Stimulated activated effector memory CD8-positive, alpha-beta T cell treated with anti-CD3 and anti-CD28 coated beads, Interleukin-12 subunit alpha, Interleukin-12 subunit beta, amount 100 ng/mL, for 72 hours (primary cell): ENCODE results near the gene COL23A1.
A peak's percentile ranks its signal among the peaks of the same experiment; 100 is the strongest.
"Not testable (repeated sequence)": the region's sequence is repeated elsewhere in the genome, so short reads cannot be mapped to it uniquely, and the experiment has no call there.

ENCODE experiments used
- ATAC-seq: fragments of 150-1000 bp; cut with Tn5 transposase; 2 replicates; pipeline ENCODE4 v1.10.0; 2021
- DNase-seq, 2 donors: peaks; one replicate each; pipeline ENCODE4 v3.0.0; 2021 to 2022; ENCODE audit warnings: low spot score in 2 of 2
- H3K27ac Mint-ChIP-seq: one replicate; pipeline ENCODE4 v1.8.0; 2022; ENCODE audit warnings: mild to moderate bottlenecking, mixed read lengths
- H3K36me3 Mint-ChIP-seq: one replicate; pipeline ENCODE4 v1.8.0; 2022; ENCODE audit warnings: mild to moderate bottlenecking, mixed read lengths
- H3K4me1 Mint-ChIP-seq: one replicate; pipeline ENCODE4 v1.8.0; 2022; ENCODE audit warnings: mixed read lengths
- H3K4me3 Mint-ChIP-seq: one replicate; pipeline ENCODE4 v1.8.0; 2022; ENCODE audit warnings: mild to moderate bottlenecking, mixed read lengths
- H3K9me3 Mint-ChIP-seq: one replicate; pipeline ENCODE4 v1.8.0; 2022; ENCODE audit warnings: mixed read lengths

Gene COL23A1

GRCh38 chr5:178492278-178492677, 97.9 kb downstream of the COL23A1 start:
- no peak for ATAC-seq
- Mint-ChIP-seq H3K36me3 (no peaks in the 10 kb centered on the region), H3K4me3 (no peak overlapping the region), H3K4me1 (no peaks in the 10 kb centered on the region), H3K9me3 (no peaks in the 10 kb centered on the region), H3K27ac (no peak overlapping the region)
- no peak for DNase-seq

GRCh38 chr5:178490935-178491652, 99.1 kb downstream of the COL23A1 start:
- no peak overlapping the region for H3K27ac Mint-ChIP-seq
- H3K9me3 Mint-ChIP-seq, result no peaks in the 10 kb centered on the region
- H3K4me3 Mint-ChIP-seq, result no peak overlapping the region
- no peaks in the 10 kb centered on the region for H3K4me1 Mint-ChIP-seq
- H3K36me3 Mint-ChIP-seq, result no peaks in the 10 kb centered on the region
- no peak for ATAC-seq
- DNase-seq, result no peak

- Mint-ChIP-seq H3K27ac (no peak overlapping the region), H3K9me3 (no peaks in the 10 kb centered on the region), H3K4me3 (no peak overlapping the region), H3K4me1 (no peaks in the 10 kb centered on the region), H3K36me3 (no peaks in the 10 kb centered on the region)
- ATAC-seq (no peak), DNase-seq (no peak)
Observed at GRCh38 chr5:178489271-178489976, 100.8 kb downstream of the COL23A1 start.

- peaks cover 2% of the 10 kb centered on the region for H3K4me1 Mint-ChIP-seq
- no peak overlapping the region for H3K4me3 Mint-ChIP-seq
- ATAC-seq (no peak), DNase-seq (no peak)
- H3K27ac Mint-ChIP-seq, result no peak overlapping the region
- no peaks in the 10 kb centered on the region for H3K9me3 Mint-ChIP-seq
- H3K36me3 Mint-ChIP-seq, result no peaks in the 10 kb centered on the region
Observed at GRCh38 chr5:178488696-178489095, 101.5 kb downstream of the COL23A1 start.

GRCh38 chr5:178487911-178488600, 102.1 kb downstream of the COL23A1 start:
- H3K36me3 Mint-ChIP-seq, result no peaks in the 10 kb centered on the region
- DNase-seq (no peak), ATAC-seq (no peak)
- peaks cover 6% of the 10 kb centered on the region for H3K4me1 Mint-ChIP-seq
- no peaks in the 10 kb centered on the region for H3K9me3 Mint-ChIP-seq
- H3K4me3 Mint-ChIP-seq, result no peak overlapping the region
- no peak overlapping the region for H3K27ac Mint-ChIP-seq

- H3K36me3 Mint-ChIP-seq, DNase-seq, H3K4me1 Mint-ChIP-seq, H3K9me3 Mint-ChIP-seq, H3K27ac Mint-ChIP-seq, ATAC-seq, H3K4me3 Mint-ChIP-seq: not testable (repeated sequence)
Observed at GRCh38 chr5:178486878-178487512, 103.2 kb downstream of the COL23A1 start.

- no peak overlapping the region for H3K4me3 Mint-ChIP-seq
- ATAC-seq (no peak), DNase-seq (no peak)
- no peaks in the 10 kb centered on the region for H3K36me3 Mint-ChIP-seq
- no peak overlapping the region for H3K27ac Mint-ChIP-seq
- peaks cover 6% of the 10 kb centered on the region for H3K4me1 Mint-ChIP-seq
- H3K9me3 Mint-ChIP-seq, result no peaks in the 10 kb centered on the region
Observed at GRCh38 chr5:178486239-178486641, 104.0 kb downstream of the COL23A1 start.

GRCh38 chr5:178483620-178484019, 106.6 kb downstream of the COL23A1 start:
- H3K4me1 Mint-ChIP-seq, result peaks cover 6% of the 10 kb centered on the region
- no peak for DNase-seq

GRCh38 chr5:178479261-178479660, 110.9 kb downstream of the COL23A1 start:
- Mint-ChIP-seq H3K36me3 (no peaks in the 10 kb centered on the region), H3K4me1 (peaks cover 6% of the 10 kb centered on the region), H3K9me3 (no peaks in the 10 kb centered on the region), H3K4me3 (no peak overlapping the region), H3K27ac (no peak overlapping the region)
- ATAC-seq (no peak), DNase-seq (no peak)

More at GRCh38 chr5:178483620-178484019, 106.6 kb downstream of the COL23A1 start:
- H3K9me3 Mint-ChIP-seq, result no peaks in the 10 kb centered on the region
- H3K4me3 Mint-ChIP-seq, result peak overlapping the region; percentile 28
- no peak overlapping the region for H3K27ac Mint-ChIP-seq
- ATAC-seq, result peak; percentile 58
- H3K36me3 Mint-ChIP-seq, result no peaks in the 10 kb centered on the region

- H3K9me3 Mint-ChIP-seq, result no peaks in the 10 kb centered on the region
- no peak overlapping the region for H3K27ac Mint-ChIP-seq
- DNase-seq (no peak), ATAC-seq (no peak)
- peaks cover under 1% of the 10 kb centered on the region for H3K4me1 Mint-ChIP-seq
- H3K36me3 Mint-ChIP-seq, result no peaks in the 10 kb centered on the region
- no peak overlapping the region for H3K4me3 Mint-ChIP-seq
Observed at GRCh38 chr5:178478370-178478769, 111.8 kb downstream of the COL23A1 start.

- H3K9me3 Mint-ChIP-seq, result no peaks in the 10 kb centered on the region
- H3K4me3 Mint-ChIP-seq, result no peak overlapping the region
- H3K27ac Mint-ChIP-seq, result no peak overlapping the region
- DNase-seq (no peak), ATAC-seq (no peak)
- H3K4me1 Mint-ChIP-seq, result no peaks in the 10 kb centered on the region
- no peaks in the 10 kb centered on the region for H3K36me3 Mint-ChIP-seq
Observed at GRCh38 chr5:178477802-178478201, 112.4 kb downstream of the COL23A1 start.

- Mint-ChIP-seq H3K4me3 (no peak overlapping the region), H3K4me1 (no peaks in the 10 kb centered on the region), H3K9me3 (no peaks in the 10 kb centered on the region), H3K27ac (no peak overlapping the region), H3K36me3 (no peaks in the 10 kb centered on the region)
- DNase-seq, result no peak
- ATAC-seq, result no peak
Observed at GRCh38 chr5:178476972-178477754, 113.0 kb downstream of the COL23A1 start.

GRCh38 chr5:178476531-178476930, 113.7 kb downstream of the COL23A1 start:
- ATAC-seq (no peak), DNase-seq (no peak)
- Mint-ChIP-seq H3K9me3 (no peaks in the 10 kb centered on the region), H3K27ac (no peak overlapping the region), H3K4me3 (no peak overlapping the region), H3K4me1 (no peaks in the 10 kb centered on the region), H3K36me3 (no peaks in the 10 kb centered on the region)

GRCh38 chr5:178475422-178475821, 114.8 kb downstream of the COL23A1 start:
- Mint-ChIP-seq H3K4me3 (no peak overlapping the region), H3K4me1 (no peaks in the 10 kb centered on the region), H3K27ac (no peak overlapping the region), H3K36me3 (no peaks in the 10 kb centered on the region), H3K9me3 (no peaks in the 10 kb centered on the region)
- no peak for DNase-seq
- no peak for ATAC-seq
